ENCODE results near the gene MSRB3. TPM values are rescaled to one million over a fixed set of nuclear protein-coding genes. Genes with fewer than 3 reads are reported as not detected.

The MSRB3 gene
- total RNA-seq: 3.4 TPM

GRCh38 chr12:65278576-65279368, at the start of gene MSRB3:
MSRB3 (plus strand) TSS chr12:65278683; CDS start chr12:65308580, 29,897 bp downstream.

Other genes with a start within 250 kb of the MSRB3 start
- 2.2 TPM for gene WIF1, start 157.4 kb upstream of the MSRB3 start, total RNA-seq
- 73.6 TPM for gene LEMD3, start 109.1 kb upstream of the MSRB3 start, total RNA-seq

Measured in parietal lobe (tissue), 1 donor.